ENCODE measurements around the gene PSMG4.

PSMG4 gene, protein sequence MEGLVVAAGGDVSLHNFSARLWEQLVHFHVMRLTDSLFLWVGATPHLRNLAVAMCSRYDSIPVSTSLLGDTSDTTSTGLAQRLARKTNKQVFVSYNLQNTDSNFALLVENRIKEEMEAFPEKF

DNA sequence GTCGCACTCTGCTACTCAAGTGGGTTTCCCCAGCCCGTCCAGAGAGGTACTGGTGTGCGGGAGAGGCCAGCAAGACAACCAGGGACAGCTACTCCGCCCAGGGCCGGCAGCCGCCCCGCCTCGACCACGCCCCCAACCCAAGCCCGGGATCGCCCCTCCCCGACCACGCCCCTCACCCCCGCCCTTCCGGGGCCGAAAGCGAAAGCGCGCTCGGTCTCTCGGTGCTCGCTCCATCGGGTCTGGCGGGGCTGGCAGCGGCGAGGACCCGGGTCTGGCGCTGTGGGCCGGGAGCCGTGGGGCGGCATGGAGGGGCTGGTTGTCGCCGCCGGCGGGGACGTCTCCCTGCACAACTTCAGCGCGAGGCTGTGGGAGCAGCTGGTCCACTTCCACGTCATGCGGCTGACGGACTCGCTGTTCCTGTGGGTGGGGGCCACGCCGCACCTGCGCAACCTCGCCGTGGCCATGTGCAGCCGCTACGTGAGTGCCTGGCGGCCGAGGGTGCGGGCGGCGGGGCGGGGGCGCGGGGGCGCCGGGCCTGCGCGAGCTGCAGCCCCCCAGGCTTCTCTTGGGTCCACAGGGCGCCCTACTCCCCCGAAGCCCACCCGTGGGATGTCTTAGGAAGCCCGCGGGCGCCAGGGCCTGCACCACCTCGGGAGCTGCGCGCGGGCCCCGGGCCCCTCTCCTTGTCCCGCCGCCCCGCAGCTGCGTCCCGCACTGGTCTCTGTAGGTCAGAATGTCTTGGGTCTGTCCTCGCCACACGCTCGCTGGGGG is at the start of gene PSMG4:
PSMG4 (plus strand) TSS at position 228 of the 771 bp plus-strand sequence; CDS start at position 304, 76 bp downstream.
- intact Hi-C loops (cut with DNase I): loop anchor here (5.0 to 10.0 kb wide), 2 partner anchors 192 to 264 kb away; partner anchors contain the start of genes NQO2 and RIPK1
- peak; percentile 88 to 99 (median 94) for DNase-seq

DNA sequence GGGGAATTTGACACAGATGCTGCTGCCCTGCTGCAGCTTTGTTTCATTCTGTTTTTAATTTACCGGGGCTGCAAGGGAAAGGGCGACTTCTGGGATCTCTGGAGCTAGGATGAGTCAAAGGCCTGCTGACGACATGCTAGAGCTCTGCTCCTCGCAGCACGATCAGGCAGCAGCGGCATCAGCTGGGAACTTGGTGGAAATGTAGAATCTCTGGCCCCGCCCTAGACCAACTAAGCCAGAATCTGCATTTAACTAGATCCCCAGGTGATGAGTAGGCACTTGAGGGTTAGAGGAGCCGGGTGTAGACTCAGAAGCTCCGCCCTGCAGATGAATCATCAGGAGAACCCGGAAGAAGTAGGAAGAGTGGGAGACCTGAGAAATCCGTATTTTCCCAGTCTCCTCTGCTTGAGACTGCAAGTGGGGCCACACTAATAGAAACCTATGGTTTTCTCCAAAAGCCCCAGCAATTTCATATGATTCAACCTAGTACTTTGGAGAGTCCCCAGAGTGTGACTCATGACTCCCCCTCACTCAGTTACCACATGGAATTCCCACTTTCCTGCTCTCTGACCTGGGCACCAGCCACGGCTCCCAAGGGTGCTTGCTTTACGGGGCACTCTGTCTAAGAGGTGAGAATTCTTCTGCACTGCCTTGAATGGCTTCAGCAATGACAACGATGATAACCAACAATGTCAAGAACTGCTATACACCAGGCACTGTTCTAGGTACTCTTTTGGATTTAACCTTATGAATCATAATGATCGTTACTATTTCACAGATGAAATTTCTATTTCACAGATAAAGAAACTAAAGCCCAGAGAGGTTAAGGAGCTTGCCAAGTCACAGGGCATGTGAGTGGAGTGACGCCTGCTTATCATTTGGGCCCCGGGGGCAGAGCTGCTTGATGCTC is 49.4 kb upstream of the PSMG4 start:
- intact Hi-C loops (cut with DNase I): no loop called here
- peak in 6 of 10 donors; percentile 35 to 91 (median 50) for DNase-seq

DNA sequence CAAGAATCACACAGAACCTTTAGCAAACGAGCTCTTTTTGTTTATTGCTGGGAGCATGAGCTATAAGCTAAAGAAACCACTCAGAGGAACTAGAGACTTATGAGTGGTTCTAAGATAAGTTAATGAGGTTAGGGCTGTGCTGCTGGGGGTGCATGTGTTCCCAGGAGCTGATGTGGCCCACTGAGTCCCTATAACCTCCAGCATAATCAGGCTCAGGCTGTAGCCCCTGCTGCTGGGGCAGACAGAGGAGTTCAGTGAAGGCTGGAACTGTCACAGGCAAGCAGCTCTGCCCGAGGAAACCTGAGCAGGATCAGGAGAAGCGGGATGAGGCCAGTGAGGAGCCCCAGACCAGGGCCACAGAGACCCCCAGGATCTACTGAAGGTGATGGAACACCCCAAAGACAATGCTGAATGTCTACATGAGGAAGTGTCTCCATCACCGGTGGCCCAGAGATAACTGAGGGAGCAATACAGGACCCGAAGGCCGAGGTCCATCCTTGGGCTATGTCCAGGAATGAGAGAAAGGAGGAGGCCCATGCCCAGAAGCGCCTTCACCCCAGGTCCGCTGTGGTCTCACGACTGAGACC is 48.6 kb upstream of the PSMG4 start:
- intact Hi-C loops (cut with DNase I): no loop called here
- DNase-seq: no peak

DNA sequence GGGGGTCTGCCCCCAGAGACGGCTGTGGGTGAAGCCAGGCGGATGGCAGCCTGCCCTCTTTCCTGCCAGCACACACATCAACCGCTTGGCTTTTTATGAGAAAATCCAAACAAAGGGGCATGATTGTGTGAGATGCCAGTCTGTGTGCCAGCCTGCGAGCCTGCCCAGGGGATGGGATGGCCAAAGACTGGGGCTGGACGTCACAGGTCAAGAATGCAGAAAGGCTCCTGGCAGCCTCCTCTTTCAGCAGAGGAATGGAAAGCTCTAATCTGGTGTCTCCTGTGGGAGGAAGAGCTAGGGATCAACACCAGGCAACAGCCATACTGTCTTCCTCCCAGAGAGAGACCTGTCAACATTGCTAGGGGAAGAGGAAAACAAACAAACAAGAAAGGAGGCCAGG is 47.1 kb upstream of the PSMG4 start:
- peak; percentile 51 to 95 (median 66) for DNase-seq
- intact Hi-C loops (cut with DNase I): no loop called here

DNA sequence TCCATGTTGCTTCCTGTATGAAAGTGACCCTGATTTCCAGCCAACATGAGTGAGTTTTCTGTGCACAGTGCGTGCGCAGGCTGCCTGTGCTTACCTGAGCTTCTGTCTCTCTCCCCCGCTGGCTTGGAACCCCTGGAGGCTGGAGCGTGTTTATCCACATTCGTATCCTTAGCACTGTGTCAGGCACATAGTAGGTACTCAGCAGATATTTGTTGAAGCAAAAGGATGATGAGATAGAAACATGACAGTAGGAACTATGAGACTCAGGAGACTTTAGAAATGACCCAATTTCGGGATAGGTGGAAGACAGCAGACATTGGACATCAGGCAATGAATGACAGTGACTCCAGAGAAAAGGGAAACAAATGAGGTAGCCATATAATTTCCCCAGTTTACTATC is 46.5 kb upstream of the PSMG4 start:
- intact Hi-C loops (cut with DNase I): no loop called here
- no peak for DNase-seq

DNA sequence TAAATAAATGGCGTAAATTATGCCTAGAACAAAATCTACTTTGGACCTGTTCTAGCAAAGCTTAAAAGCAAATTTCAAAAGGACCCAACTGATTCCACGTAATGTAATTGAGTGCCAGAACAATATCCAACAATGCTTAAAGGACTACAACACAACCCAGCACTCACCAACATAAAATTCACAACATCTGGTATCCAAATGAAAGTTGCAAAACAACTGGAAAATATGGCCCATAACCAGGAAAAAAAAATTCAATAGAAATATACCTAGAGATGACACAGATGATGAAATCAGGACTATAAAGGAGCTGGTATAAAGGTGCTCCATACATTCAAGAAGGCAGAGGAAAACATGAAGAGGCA is 45.4 kb upstream of the PSMG4 start:
- intact Hi-C loops (cut with DNase I): no loop called here
- DNase-seq: no peak

DNA sequence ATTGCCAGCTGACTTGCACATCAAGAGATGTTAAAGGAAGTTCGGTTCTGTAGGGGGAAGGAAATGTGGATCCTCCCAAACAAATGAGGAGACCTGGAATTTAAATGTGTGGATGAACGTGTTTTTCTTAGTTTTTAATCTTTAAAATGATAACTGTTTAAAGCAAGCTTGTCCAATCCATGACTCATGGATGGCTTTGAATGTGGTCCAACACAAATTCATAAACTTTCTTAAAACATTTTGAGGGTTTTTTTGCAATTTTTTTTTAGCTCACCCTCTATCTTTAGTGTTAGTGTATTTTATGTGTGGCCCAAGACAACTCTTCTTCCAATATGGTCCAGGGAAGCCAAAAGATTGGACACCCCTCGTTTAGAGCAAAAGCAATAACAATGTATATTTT is 43.8 kb upstream of the PSMG4 start:
- no peak for DNase-seq
- intact Hi-C loops (cut with DNase I): no loop called here

DNA sequence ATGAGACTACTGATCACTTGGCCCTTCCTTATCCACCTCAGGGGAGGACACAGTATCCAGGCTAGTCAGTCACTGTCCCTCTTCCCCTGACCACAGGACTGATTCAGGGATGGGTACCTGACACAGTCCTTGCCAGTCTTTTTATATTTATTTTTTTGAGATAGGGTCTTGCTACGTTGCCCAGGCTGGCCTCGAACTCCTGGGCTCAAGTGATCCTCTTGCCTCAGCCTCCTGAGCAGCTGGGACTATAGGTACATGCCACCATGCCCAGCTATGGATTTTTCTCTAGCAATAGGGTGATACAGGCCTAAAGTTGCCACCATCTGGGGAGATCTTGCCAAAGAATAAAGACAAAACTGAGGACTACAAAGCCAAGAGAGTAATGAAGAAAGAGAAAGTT is 41.5 kb upstream of the PSMG4 start:
- intact Hi-C loops (cut with DNase I): no loop called here
- no peak for DNase-seq

DNA sequence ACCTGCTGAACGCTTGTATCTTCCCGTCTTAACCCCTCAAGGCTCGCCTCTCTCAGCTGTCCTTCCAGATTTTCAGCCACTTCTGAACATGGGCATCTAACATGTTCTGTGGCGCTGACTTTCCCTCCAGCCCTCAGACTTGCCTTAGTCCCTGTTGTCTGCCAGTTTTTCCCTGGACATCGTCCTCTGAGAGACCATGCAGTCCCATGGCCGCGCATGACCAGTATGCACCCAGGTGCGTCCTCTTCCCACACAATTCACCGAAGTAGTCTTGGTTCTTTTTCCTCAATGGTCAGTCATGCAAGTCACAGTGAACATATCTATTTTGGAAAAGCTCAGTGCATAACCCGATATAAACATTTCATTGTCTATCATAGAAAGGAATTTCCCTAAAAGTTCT is 40.5 kb upstream of the PSMG4 start:
- DNase-seq: no peak
- intact Hi-C loops (cut with DNase I): no loop called here

DNA sequence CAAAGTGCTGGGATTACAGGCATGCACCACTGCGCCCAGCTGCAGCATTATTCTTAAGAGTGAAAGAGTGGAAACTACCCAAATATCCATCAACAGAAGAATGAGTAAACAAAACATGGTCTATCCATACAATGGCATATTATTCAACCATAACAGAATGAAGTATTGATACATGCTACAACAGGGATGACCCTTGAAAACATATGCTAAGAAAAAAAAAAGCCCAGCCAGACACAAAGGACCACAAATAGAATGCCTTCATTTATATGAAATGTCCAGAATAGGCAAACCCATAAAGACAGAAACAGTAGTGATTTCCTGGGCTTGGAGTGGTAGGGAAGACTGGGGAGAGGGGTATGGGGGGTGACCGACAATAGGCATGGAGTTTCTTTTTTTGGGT is 38.4 kb upstream of the PSMG4 start:
- intact Hi-C loops (cut with DNase I): no loop called here
- DNase-seq: no peak

DNA sequence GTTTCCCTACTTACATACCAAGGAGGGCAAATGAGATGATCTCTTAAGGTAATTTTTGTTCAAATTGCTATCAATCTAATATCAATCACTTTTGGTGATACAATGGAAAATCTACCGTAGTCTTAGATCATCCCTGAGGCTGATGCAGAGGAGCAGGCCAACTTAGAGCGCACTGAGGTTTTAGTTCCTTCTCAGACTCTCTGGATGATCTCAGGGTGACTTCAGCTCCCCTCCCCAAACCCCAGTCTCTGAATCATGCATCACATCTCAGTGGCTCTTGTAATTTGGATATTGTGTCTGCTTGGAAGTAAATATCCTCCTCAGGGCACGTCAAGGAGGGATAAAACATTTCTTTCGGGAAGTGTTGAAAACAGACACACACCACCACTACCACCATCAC is 37.2 kb upstream of the PSMG4 start:
- intact Hi-C loops (cut with DNase I): no loop called here
- DNase-seq: no peak

DNA sequence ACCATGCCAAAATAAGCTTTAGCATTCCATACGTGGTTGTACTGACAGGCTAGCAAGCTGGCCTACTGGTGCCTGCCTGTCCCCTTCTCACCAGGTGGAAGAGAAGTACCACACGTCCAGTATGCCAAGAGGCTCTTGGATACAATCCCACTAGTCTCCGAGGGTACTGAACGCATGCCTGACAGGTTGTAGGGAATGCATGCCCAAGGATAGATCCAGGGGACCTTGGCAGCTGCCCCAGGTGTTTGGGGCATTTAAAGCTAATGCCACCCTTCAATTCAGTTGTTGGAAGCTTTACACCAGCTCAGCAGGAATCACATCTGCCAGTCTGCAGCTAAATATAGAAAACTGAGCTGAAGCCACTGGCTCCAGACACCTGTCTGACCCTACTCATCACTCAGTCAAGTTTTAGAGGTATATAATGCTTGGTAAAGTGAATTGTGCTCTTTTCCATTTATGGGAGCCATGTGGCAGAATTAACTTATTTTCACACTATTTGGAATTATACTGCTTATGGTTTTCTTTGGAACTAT is 36.2 kb upstream of the PSMG4 start:
- intact Hi-C loops (cut with DNase I): no loop called here

DNA sequence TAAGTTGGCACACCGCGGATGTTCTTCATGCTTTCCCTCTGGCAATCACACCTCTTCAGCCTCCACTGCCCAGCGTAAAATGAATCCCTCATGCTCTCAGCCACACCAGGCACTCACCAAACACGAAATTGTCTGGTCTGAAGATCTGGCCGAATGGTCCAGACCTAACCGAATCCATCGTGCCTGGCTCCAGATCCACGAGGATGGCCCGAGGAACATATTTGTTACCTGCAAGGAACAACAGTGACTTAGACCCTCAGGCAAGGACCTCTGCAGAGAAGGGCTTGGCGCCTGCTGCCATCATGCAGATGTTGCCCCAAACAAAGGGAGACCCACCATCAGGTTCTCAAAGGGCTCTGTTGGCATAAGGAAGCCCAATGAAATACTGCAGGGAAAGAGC is 32.7 kb upstream of the PSMG4 start:
- no peak for DNase-seq
- intact Hi-C loops (cut with DNase I): no loop called here

More for the DNA sequence above, 36.2 kb upstream of the PSMG4 start:
- DNase-seq: no peak

DNA sequence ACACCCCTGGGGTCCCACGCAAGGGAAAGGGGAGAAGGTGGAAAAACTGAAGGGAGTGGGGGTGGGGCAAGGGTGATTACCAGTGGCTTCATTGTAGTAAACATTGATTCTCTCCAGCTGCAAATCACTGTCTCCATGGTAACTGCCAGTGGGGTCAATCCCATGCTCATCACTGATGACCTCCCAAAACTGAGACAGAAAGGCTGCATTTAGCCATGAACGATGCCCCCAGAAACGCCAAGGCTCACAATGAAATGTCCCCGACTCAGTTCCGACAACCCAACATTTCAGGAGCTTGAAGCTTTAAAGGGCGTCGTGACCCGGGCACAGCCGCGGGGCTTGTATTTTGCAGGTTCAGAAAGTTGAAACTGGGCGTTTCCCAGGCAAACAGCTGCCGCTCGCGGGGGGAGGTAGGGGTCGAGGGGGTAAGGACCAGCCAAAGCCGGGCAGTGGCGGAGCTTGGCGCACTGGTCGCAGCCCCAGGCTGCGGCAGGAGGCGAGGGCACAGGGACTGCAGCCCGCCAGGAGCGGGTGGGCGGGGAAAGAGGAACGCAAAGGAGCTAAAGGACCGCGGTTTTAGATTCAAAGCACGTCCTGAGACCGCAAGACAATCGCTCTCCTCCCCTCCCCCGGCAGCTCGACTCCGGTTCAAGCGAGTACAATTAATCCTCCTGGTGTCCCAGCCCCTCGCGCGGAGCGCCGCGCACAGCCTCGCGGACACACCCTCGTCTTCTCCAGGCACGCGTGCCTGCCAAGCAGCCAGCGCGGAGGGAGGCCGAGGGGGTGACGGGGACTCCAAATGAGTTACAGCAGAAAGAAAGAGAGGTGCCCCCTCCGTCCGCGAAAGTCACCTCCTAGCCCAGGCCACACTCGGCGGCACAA is 32.0 kb upstream of the PSMG4 start:
- intact Hi-C loops (cut with DNase I): no loop called here
- DNase-seq: peak in 9 of 10 donors; percentile 24 to 91 (median 46)

DNA sequence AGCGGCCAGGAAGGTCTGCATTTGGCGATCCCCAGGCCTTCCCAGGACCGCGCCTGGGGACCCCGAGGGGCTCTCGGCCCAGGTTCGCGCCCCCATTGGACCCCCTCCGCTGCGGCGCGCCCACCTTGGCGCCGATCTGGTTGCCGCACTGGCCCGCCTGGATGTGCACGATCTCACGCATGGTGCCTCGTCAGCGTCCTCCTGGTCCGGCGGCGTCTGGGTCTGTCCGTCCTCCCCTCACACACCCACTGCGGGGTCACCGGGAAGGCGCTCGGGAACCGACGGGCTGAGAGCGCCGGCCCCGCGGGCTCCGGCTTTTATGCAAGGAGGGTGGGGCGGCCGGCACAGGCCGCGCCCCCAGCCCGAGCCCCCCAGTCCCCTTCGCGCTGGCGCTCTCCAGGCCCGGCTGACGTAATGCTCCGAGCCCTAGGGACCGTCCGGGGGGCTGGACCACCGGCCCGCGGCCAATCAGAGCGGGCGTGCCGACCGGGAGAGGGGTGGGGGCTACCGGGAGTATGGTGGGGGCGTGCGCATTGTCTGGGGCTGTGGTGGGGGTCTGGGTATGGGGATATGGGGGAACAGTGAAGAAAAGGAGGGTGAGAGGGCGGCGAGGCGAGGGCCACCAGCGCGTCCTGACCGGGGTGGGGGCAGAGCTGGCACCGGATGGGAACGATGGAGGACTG is 31.2 kb upstream of the PSMG4 start, which contains the start of gene TUBB2B:
TUBB2B (minus strand) TSS at position 291 of the 683 bp plus-strand sequence; CDS start at position 181, 110 bp downstream.
- intact Hi-C loops (cut with DNase I): no loop called here
- DNase-seq: peak in 9 of 10 donors; percentile 45 to 94 (median 68)

DNA sequence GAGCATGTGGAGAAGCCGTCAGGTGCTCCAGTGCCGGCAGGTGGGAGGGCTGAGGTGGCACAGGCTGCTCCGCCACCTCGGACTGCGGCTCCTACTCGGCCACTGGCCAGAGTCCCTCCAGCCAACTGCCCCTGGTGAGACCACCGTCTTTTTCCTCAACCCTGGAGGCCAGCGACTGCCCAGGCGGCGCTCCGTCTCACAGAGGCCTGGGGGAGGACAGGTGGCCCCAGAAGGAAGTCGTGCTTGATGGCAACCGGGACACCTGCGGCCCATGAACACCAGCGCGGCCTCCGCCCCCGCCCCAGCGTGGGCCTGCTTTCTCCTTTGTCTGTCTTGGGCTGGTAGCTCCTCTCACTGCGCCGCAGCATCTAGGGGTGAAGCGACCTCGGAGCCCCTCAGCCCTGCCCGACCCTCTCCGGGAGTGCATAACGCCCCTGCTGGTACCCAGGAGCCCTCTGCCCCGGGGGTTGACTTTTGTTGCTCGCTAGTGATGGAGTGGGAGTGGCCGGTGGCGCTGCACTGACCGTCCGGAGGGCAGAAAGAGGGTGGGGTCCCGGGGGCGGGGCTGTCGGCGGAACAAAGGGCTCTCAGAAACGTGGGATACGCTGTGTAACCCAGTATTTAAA is 30.6 kb upstream of the PSMG4 start:
- peak in 1 of 10 donors; percentile 85 for DNase-seq
- intact Hi-C loops (cut with DNase I): no loop called here

DNA sequence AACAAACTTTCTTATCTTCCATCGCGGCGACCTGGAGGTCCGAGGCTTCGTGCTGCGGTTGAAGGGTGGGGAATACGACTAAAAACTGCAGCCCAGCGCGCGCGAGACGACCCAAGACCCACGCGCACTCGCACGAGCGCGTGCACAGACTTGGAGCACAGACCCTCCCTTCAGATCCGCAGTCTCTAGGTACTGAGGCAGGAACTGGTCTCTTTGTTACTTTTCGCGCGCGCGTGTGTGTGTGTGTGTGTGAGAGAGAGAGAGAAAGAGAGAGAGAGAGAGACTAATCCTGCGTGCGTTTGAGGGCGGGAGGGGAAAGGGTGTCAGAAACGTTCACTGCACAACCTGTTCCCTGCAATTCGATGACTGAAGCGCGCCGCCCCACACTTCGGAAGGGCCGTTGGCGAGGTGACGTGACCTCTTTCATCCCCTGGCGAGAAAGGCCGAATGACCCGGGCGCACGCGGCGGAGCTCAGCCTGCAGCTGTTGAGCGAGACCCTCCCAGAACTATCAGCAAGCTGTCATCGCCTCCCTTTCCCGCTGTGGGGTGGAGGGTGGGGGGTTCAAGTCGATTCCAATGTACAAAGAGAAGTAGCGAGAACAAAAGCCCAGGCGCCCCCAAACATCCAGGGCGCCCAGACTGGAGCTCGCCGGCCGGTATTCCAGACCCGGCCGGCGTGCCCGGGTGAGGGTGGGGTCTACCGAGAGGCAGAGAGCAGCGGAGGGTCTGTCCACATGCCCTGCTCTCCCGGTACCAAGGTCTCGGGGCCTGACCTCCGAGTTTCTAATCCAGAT is 29.8 kb upstream of the PSMG4 start:
- intact Hi-C loops (cut with DNase I): no loop called here
- DNase-seq: peak in 3 of 10 donors; percentile 25 to 88 (median 73)
